B cell (primary cell): Measurements from ENCODE around the gene HES6. TPM values are rescaled to one million over a fixed set of nuclear protein-coding genes. Genes with fewer than 3 reads are reported as not detected.

ENCODE experiments used
- ATAC-seq: fragments of 200-7000 bp; cut with Tn5 transposase; one replicate; pipeline ENCODE4 v1.10.0; 2021; ENCODE audit warnings: low read depth, mild to moderate bottlenecking, moderate number of reproducible peaks, moderate library complexity
- CTCF ChIA-PET: fragments of 350-600 bp; sonication (Branson Sonifier 250); formaldehyde crosslinking; loops from one replicate; lab custom pipeline; 2021; ENCODE audit warnings: antibody characterized with exemption, inconsistent platforms; lab: Charles Lee
- POLR2A ChIA-PET: fragments of 350-600 bp; sonication (Branson Sonifier 250); formaldehyde crosslinking; loops from one replicate; lab custom pipeline; 2021; ENCODE audit warnings: antibody characterized with exemption; lab: Charles Lee
- DNase-seq: peaks from one replicate; pipeline ENCODE4 v3.0.0; 2013
- H2AFZ ChIP-seq: 2 replicates; pipeline ENCODE4 v1.6.1; 2012; ENCODE audit warnings: mild to moderate bottlenecking, low read depth, low read length; ENCODE audit not compliant: insufficient read depth, poor library complexity, severe bottlenecking
- H3K27ac ChIP-seq, 2 donors: 1 replicate in 1 of 2; 2 replicates in 1 of 2; pipeline ENCODE4 v1.5.1; 2012 to 2013; ENCODE audit warnings: low read length in 2 of 2, mild to moderate bottlenecking in 2 of 2, moderate library complexity in 1 of 2
- H3K27me3 ChIP-seq, 4 experiments: fragments of 200-600 bp in 1 of 4; sonication (generic) in 1 of 4; replicated peaks in 1 of 4; 1 replicate in 2 of 4; 2 replicates in 2 of 4; pipeline versions ENCODE4 v1.6.1 to v1.7.0; 2013 to 2016; ENCODE audit warnings: low read length in 3 of 4, mild to moderate bottlenecking in 2 of 4, mixed read lengths in 1 of 4, moderate library complexity in 1 of 4; ENCODE audit not compliant: insufficient read depth in 4 of 4, control insufficient read depth in 3 of 4; ENCODE audit errors: control extremely low read depth in 1 of 4
- H3K36me3 ChIP-seq, 2 experiments: replicated peaks in 1 of 2; 1 replicate in 1 of 2; 2 replicates in 1 of 2; pipeline versions ENCODE4 v1.6.1 to v1.7.1; 2013; ENCODE audit warnings: low read length in 1 of 2; ENCODE audit not compliant: insufficient read depth in 2 of 2, control insufficient read depth in 1 of 2; ENCODE audit errors: control extremely low read depth in 1 of 2, extremely low read depth in 1 of 2
- H3K4me1 ChIP-seq, 2 donors: fragments of 200-600 bp in 1 of 2; sonication (generic) in 1 of 2; 1 replicate in 1 of 2; 2 replicates in 1 of 2; pipeline versions ENCODE4 v1.5.1 to v1.6.1; 2013 to 2017; ENCODE audit warnings: low read length in 2 of 2; ENCODE audit not compliant: control insufficient read depth in 2 of 2, insufficient read depth in 2 of 2
- H3K4me2 ChIP-seq: replicated peaks from 2 replicates; pipeline ENCODE3; 2012; ENCODE audit warnings: mild to moderate bottlenecking, low read depth, low read length; ENCODE audit not compliant: poor library complexity, severe bottlenecking
- H3K4me3 ChIP-seq, 5 experiments: fragments of 200-600 bp in 1 of 5; sonication (generic) in 1 of 5; 1 replicate in 3 of 5; 2 replicates in 2 of 5; pipeline versions ENCODE4 v1.5.1 to v1.7.0; 2011 to 2016; ENCODE audit warnings: low read length in 4 of 5, mild to moderate bottlenecking in 4 of 5, low read depth in 2 of 5, control low read depth in 1 of 5, moderate library complexity in 1 of 5; ENCODE audit not compliant: insufficient read depth in 1 of 5; ENCODE audit errors: control extremely low read depth in 1 of 5, extremely low read depth in 1 of 5
- H3K79me2 ChIP-seq: fragments of 200-600 bp; sonication (generic); one replicate; pipeline ENCODE4 v1.6.0; 2016; ENCODE audit warnings: low read length; ENCODE audit not compliant: control insufficient read depth, insufficient read depth
- H3K9ac ChIP-seq: fragments of 200-600 bp; sonication (generic); 2 replicates; pipeline ENCODE4 v1.6.1; 2017; ENCODE audit warnings: mild to moderate bottlenecking, low read length, moderate library complexity
- H3K9me3 ChIP-seq, 3 donors: one replicate each; pipeline versions ENCODE4 v1.6.1 to v1.7.1; 2013; ENCODE audit warnings: low read length in 2 of 3; ENCODE audit not compliant: control insufficient read depth in 2 of 3, insufficient read depth in 1 of 3; ENCODE audit errors: control extremely low read depth in 1 of 3
- H4K20me1 ChIP-seq: 2 replicates; pipeline ENCODE4 v1.6.0; 2012; ENCODE audit warnings: mild to moderate bottlenecking, low read length; ENCODE audit not compliant: insufficient read depth, control insufficient read depth, poor library complexity, severe bottlenecking
- H3K27ac Mint-ChIP-seq: one replicate; pipeline ENCODE4 v1.8.0; 2021; ENCODE audit warnings: mixed read lengths
- H3K27me3 Mint-ChIP-seq: one replicate; pipeline ENCODE4 v1.8.0; 2021; ENCODE audit warnings: mixed read lengths
- H3K4me1 Mint-ChIP-seq: one replicate; pipeline ENCODE4 v1.8.0; 2021; ENCODE audit warnings: mixed read lengths
- H3K4me3 Mint-ChIP-seq: one replicate; pipeline ENCODE4 v1.8.0; 2021; ENCODE audit warnings: mixed read lengths
- H3K9me3 Mint-ChIP-seq: one replicate; pipeline ENCODE4 v1.8.0; 2022; ENCODE audit warnings: mixed read lengths; ENCODE audit not compliant: insufficient read depth
- EZH2 ChIP-seq: IDR thresholded peaks from 2 replicates; pipeline ENCODE4 v1.6.1; 2012; ENCODE audit warnings: borderline replicate concordance, low read depth, mild to moderate bottlenecking, moderate library complexity, low read length; ENCODE audit not compliant: insufficient read depth, poor library complexity, severe bottlenecking
- WGBS: methylation state at CpG from one replicate; pipeline ENCODE4 v1.1.5; 2013; ENCODE audit warnings: missing lambda C conversion rate; ENCODE audit not compliant: insufficient coverage; 5-methylcytosine and 5-hydroxymethylcytosine counted together
- intact Hi-C: fragments of 100-400 bp; cut with micrococcal nuclease; formaldehyde crosslinking; loops from one replicate; pipeline ENCODE4 v1.10.0; 2022
- polyA plus RNA-seq: library from polyadenylated mRNA; depleted of rRNA; stranded (reverse); fragments of >200 nt; gene quantifications from 2 replicates; pipeline ENCODE4 v1.2.3, GENCODE V29; 2012
- total RNA-seq, 2 donors: library from RNA; stranded (reverse); fragments of 120-200 nt in 1 of 2; gene quantifications; 1 replicate in 1 of 2; 2 replicates in 1 of 2; pipeline versions ENCODE4 v1.2.3 to v1.2.4, GENCODE V29; 2013 to 2022
- TF ChIP-seq, protein P1 (sequence below): fragments of 200-600 bp; IDR thresholded peaks from one replicate; pipeline ENCODE4 v1.8.0; 2022; ENCODE audit warnings: antibody characterized with exemption, mild to moderate bottlenecking

HES6 gene
- total and polyA plus RNA-seq, 2 donors (not counting 1 experiment from before 2014, with no cell fraction given), result 6.5 to 14.3 TPM

DNA sequence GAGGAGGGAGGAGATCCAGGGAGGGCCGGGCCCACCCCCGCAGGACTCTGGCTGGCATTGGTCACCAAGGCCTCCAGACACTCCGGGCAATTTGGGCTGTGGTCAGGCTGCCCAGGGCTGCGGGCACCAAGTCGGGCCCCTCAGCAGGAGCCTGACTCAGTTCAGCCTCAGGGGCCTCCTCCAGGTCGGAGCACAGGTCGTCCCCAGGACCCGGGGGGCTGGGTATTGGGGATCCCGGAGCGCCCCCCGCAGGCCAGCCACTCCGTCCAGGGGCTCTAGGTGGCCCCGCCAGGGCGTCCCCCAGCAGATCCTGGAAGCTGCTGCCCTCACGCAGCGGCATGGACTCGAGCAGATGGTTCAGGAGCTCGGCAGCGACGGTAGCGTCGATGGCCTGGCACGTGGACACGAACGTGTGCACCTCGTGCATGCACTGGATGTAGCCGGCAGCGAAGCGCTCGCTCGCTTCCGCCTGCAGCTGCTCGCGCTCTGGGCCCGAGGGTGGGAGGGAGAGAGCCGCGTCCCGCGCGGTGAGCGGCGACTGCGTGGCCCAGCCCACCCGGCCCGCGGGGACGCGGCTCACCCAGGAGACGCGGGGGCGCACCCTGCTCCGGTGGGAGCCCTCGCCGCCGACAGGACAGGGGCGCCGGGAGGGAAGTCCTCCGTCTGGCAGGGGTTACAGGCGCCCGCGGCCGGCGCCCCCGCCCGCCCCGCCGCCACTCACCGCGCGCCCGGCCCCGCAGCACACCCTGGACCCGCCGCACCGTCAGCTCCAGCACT is 884 bp downstream of the HES6 start:
- H3K9ac ChIP-seq, result peak overlapping the region; percentile 42
- POLR2A ChIA-PET, result interaction anchor here (1.7 kb wide), 1 partner anchor 35 kb away, joined by 9 read pairs; the partner anchor contains the start of gene ILKAP

More for the DNA sequence above, 884 bp downstream of the HES6 start:
- H3K27ac Mint-ChIP-seq, result no peak overlapping the region
- peaks cover 15% of the 10 kb centered on the region for H3K27me3 Mint-ChIP-seq
- intact Hi-C loops, result loop anchor here (1.0 to 5.0 kb wide), 3 partner anchors 36 to 272 kb away; partner anchors contain the start of genes ILKAP, TRAF3IP1 and UBE2F
- Histone ChIP-seq H3K36me3 (peaks cover 0 to under 1% of the 10 kb centered on the region in 2 experiments), H3K79me2 (no peaks in the 10 kb centered on the region), H3K4me1 (peaks cover 14 to 19% of the 10 kb centered on the region in 2 donors), H3K27ac (no peak overlapping the region), H3K27me3 (peaks cover 0 to 46% (median 17%) of the 10 kb centered on the region in 4 experiments), H3K4me2 (peak overlapping the region; percentile 95), H4K20me1 (peaks cover 5% of the 10 kb centered on the region), H2AFZ (peak overlapping the region; percentile 64), H3K9me3 (peaks cover 0 to 17% (median 0%) of the 10 kb centered on the region in 3 donors), H3K4me3 (peak overlapping the region in 3 of 5 experiments; percentile 47 to 67 (median 58))
- peaks cover 20% of the 10 kb centered on the region for H3K4me1 Mint-ChIP-seq
- ATAC-seq (peak; percentile 19), DNase-seq (peak; percentile 66)
- 21% methylated on average over 75 of the region's 75 CpGs for WGBS
- peak overlapping the region; percentile 74 for H3K4me3 Mint-ChIP-seq
- CTCF ChIA-PET, result interaction anchor here (1.1 kb wide), 1 partner anchor 17 kb away, joined by 3 read pairs; no protein-coding TSS in a partner anchor
- no peaks in the 10 kb centered on the region for H3K9me3 Mint-ChIP-seq
- TF ChIP-seq, protein P1, sequence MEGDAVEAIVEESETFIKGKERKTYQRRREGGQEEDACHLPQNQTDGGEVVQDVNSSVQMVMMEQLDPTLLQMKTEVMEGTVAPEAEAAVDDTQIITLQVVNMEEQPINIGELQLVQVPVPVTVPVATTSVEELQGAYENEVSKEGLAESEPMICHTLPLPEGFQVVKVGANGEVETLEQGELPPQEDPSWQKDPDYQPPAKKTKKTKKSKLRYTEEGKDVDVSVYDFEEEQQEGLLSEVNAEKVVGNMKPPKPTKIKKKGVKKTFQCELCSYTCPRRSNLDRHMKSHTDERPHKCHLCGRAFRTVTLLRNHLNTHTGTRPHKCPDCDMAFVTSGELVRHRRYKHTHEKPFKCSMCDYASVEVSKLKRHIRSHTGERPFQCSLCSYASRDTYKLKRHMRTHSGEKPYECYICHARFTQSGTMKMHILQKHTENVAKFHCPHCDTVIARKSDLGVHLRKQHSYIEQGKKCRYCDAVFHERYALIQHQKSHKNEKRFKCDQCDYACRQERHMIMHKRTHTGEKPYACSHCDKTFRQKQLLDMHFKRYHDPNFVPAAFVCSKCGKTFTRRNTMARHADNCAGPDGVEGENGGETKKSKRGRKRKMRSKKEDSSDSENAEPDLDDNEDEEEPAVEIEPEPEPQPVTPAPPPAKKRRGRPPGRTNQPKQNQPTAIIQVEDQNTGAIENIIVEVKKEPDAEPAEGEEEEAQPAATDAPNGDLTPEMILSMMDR, result no peak
- TF ChIP-seq EZH2, result no peak
